Muscle layer of duodenum (tissue), 2 donors: ENCODE results near the gene GPRC5D.

ENCODE experiments used
- H3K27ac ChIP-seq: one replicate; pipeline ENCODE4 v1.7.0; 2013; ENCODE audit warnings: mild to moderate bottlenecking, low read length
- H3K27me3 ChIP-seq: one replicate; pipeline ENCODE4 v1.7.0; 2013; ENCODE audit warnings: low read depth, mild to moderate bottlenecking, control low read depth, low read length
- H3K36me3 ChIP-seq, 2 donors: one replicate each; pipeline ENCODE4 v1.7.0; 2013; ENCODE audit warnings: low read length in 2 of 2, control low read depth in 1 of 2, mild to moderate bottlenecking in 1 of 2; ENCODE audit not compliant: insufficient read depth in 2 of 2, control insufficient read depth in 1 of 2
- H3K4me1 ChIP-seq, 2 donors: one replicate each; pipeline ENCODE4 v1.7.0; 2013; ENCODE audit warnings: low read length in 2 of 2, mild to moderate bottlenecking in 2 of 2, control low read depth in 1 of 2, moderate library complexity in 1 of 2; ENCODE audit not compliant: insufficient read depth in 2 of 2, control insufficient read depth in 1 of 2
- H3K4me3 ChIP-seq, 2 donors: one replicate each; pipeline ENCODE4 v1.7.0; 2013; ENCODE audit warnings: low read length in 2 of 2, low read depth in 1 of 2, mild to moderate bottlenecking in 1 of 2
- H3K9me3 ChIP-seq, 2 donors: one replicate each; pipeline ENCODE4 v1.7.0; 2013; ENCODE audit warnings: low read length in 2 of 2, control low read depth in 1 of 2, mild to moderate bottlenecking in 1 of 2; ENCODE audit not compliant: control insufficient read depth in 1 of 2
- donor health status: healthy.

GPRC5D gene

DNA sequence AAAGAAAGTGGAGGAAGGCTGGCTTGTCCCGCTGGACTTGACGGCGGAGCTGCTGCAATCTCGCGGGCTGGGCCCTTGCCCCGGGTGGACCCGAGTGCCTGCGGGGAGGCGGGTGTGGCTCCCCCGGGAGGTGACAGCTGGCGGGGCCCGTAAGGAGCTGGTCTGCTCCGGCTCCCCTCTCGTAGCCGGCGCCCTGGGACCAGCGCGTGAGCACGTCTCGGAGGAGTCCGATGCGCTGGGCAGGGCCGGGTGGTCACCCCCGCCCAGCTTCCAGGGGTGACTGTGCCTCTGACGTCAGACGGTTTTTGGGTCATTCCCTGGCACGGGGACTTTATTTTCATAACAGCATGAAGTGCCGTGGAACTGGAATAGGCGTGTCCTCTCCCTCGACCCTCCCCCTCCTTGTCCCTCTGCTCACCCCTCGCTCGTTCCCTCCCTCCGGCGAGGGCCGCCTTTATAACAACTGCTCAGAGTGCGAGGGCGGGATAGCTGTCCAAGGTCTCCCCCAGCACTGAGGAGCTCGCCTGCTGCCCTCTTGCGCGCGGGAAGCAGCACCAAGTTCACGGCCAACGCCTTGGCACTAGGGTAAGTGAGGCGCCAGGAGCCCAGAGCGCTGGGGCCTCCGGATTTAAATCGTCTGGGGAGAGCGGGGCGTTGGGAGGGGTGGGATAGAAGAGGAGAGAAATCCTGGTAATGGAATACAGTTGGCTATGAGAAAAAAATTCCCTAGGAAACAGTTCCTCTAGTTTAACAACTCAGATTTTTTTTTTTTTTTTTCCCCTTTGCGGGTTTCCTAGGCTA is 60.7 kb downstream of the GPRC5D start, which contains the start of gene GPRC5A:
GPRC5A (plus strand) TSS at position 483 of the 801 bp plus-strand sequence. CDS start 16,688 bp downstream, outside the sequence.
- H3K27ac ChIP-seq = peak within 1 kb of the TSS; percentile 92
- no peaks in the 10 kb centered on the region for H3K36me3 ChIP-seq
- H3K4me3 ChIP-seq = peak within 1 kb of the TSS; percentile 67 to 74
- no peaks in the 10 kb centered on the region for H3K9me3 ChIP-seq
- no peaks in the 10 kb centered on the region for H3K4me1 ChIP-seq
- peaks cover 11% of the 10 kb centered on the region for H3K27me3 ChIP-seq
